GM12872 (cell line): Measurements from ENCODE around the gene SLC2A2.

Source experiments
- CTCF ChIP-seq: IDR thresholded peaks from 3 replicates; pipeline ENCODE4 v1.5.1; 2011; ENCODE audit warnings: low read depth, mild to moderate bottlenecking, low read length, moderate library complexity; ENCODE audit not compliant: insufficient read depth

SLC2A2 gene

GRCh38 chr3:170949211-170949610, 77.3 kb downstream of the SLC2A2 start:
- no peak for TF ChIP-seq CTCF

- TF ChIP-seq CTCF: no peak
Measured at GRCh38 chr3:170947018-170947769, 79.3 kb downstream of the SLC2A2 start.
